NCI-H446 treated with DMSO at 0.1 percent for 48 hours (cell line): Measurements from ENCODE around the gene OR4D1.
"Not testable (repeated sequence)": the region's sequence is repeated elsewhere in the genome, so short reads cannot be mapped to it uniquely, and the experiment has no call there.

Experiments
- DNase-seq: peaks from one replicate; lab custom pipeline; 2025; lab: John Stamatoyannopoulos, UW

The OR4D1 gene

GRCh38 chr17:58147930-58148434 is at the start of gene OR4D1:
TSS of gene OR4D1 (plus strand) at chr17:58148384. CDS start at chr17:58155154, 6,770 bp downstream.
- no peak for DNase-seq

- no peak for DNase-seq
These were observed 47.7 kb upstream of the OR4D1 start for GRCh38 chr17:58100506-58100905.

GRCh38 chr17:58101898-58102297 is 46.3 kb upstream of the OR4D1 start:
- not testable (repeated sequence) for DNase-seq

GRCh38 chr17:58105093-58105492 is 43.1 kb upstream of the OR4D1 start:
- no peak for DNase-seq

- DNase-seq, result no peak
These were observed 40.9 kb upstream of the OR4D1 start for GRCh38 chr17:58107306-58107705.

GRCh38 chr17:58109197-58109596 is 39.0 kb upstream of the OR4D1 start:
- no peak for DNase-seq

GRCh38 chr17:58110012-58110411 is 38.2 kb upstream of the OR4D1 start:
- no peak for DNase-seq

- DNase-seq, result no peak
These were observed 36.5 kb upstream of the OR4D1 start for GRCh38 chr17:58111676-58112075.

- DNase-seq, result peak; percentile 15
These were observed 35.1 kb upstream of the OR4D1 start for GRCh38 chr17:58112970-58113631.

GRCh38 chr17:58113947-58114346 is 34.2 kb upstream of the OR4D1 start:
- DNase-seq, result no peak

GRCh38 chr17:58117382-58117781 is 30.8 kb upstream of the OR4D1 start:
- DNase-seq, result no peak

GRCh38 chr17:58119491-58119890 is 28.7 kb upstream of the OR4D1 start:
- DNase-seq, result no peak

- DNase-seq, result no peak
These were observed 27.9 kb upstream of the OR4D1 start for GRCh38 chr17:58120195-58120822.

GRCh38 chr17:58121925-58122324 is 26.3 kb upstream of the OR4D1 start:
- DNase-seq, result no peak

GRCh38 chr17:58127846-58128245 is 20.3 kb upstream of the OR4D1 start:
- no peak for DNase-seq

GRCh38 chr17:58132697-58133096 is 15.5 kb upstream of the OR4D1 start:
- DNase-seq, result not testable (repeated sequence)

- no peak for DNase-seq
These were observed 11.4 kb upstream of the OR4D1 start for GRCh38 chr17:58136669-58137279.

- DNase-seq, result no peak
These were observed 6.7 kb upstream of the OR4D1 start for GRCh38 chr17:58141505-58141904.

GRCh38 chr17:58143335-58143734 is 4.8 kb upstream of the OR4D1 start:
- not testable (repeated sequence) for DNase-seq

- DNase-seq, result no peak
These were observed 3.4 kb upstream of the OR4D1 start for GRCh38 chr17:58144801-58145200.

GRCh38 chr17:58148609-58149008 is 425 bp downstream of the OR4D1 start:
- DNase-seq, result no peak

GRCh38 chr17:58150394-58150793 is 2.2 kb downstream of the OR4D1 start:
- no peak for DNase-seq

GRCh38 chr17:58153046-58153445 is 4.9 kb downstream of the OR4D1 start:
- no peak for DNase-seq
